Activated T-helper 1 cell treated with anti-CD3 and anti-CD28 coated beads, Interleukin-2, amount 50 U/mL, for 16 hours (primary cell): ENCODE data around the gene NDUFAF8.

ENCODE experiments used
- DNase-seq, 2 donors: peaks; one replicate each; pipeline ENCODE4 v3.0.0-alpha.2; 2020; ENCODE audit warnings: low read depth in 1 of 2, low spot score in 1 of 2

NDUFAF8 gene

GRCh38 chr17:81238490-81238814 lies 666 bp upstream of the NDUFAF8 start:
- no peak for DNase-seq

GRCh38 chr17:81239714-81240555 lies 817 bp downstream of the NDUFAF8 start:
- peak in 1 of 2 donors; percentile 21 for DNase-seq

- no peak for DNase-seq
Measured at GRCh38 chr17:81240761-81241160, 1.6 kb downstream of the NDUFAF8 start.

GRCh38 chr17:81241203-81241602 lies 2.1 kb downstream of the NDUFAF8 start:
- no peak for DNase-seq

- peak; percentile 37 for DNase-seq
Measured at GRCh38 chr17:81241648-81242420, 2.7 kb downstream of the NDUFAF8 start.

- DNase-seq: no peak
Measured at GRCh38 chr17:81242421-81243332, 3.6 kb downstream of the NDUFAF8 start.

- no peak for DNase-seq
Measured at GRCh38 chr17:81243333-81243664, 4.2 kb downstream of the NDUFAF8 start.

GRCh38 chr17:81244358-81245023 lies 5.4 kb downstream of the NDUFAF8 start:
- DNase-seq: no peak

- no peak for DNase-seq
Measured at GRCh38 chr17:81245024-81245664, 6.0 kb downstream of the NDUFAF8 start.

- DNase-seq: no peak
Measured at GRCh38 chr17:81245665-81246342, 6.7 kb downstream of the NDUFAF8 start.

- DNase-seq: no peak
Measured at GRCh38 chr17:81246343-81246670, 7.2 kb downstream of the NDUFAF8 start.

- no peak for DNase-seq
Measured at GRCh38 chr17:81246679-81247338, 7.7 kb downstream of the NDUFAF8 start.

GRCh38 chr17:81247339-81247990 lies 8.3 kb downstream of the NDUFAF8 start:
- DNase-seq: no peak

- DNase-seq: no peak
Measured at GRCh38 chr17:81248649-81249048, 9.5 kb downstream of the NDUFAF8 start.

- DNase-seq: no peak
Measured at GRCh38 chr17:81249223-81250040, 10.3 kb downstream of the NDUFAF8 start.

GRCh38 chr17:81250286-81251093 lies 11.4 kb downstream of the NDUFAF8 start:
- DNase-seq: no peak

GRCh38 chr17:81251094-81251708 lies 12.1 kb downstream of the NDUFAF8 start:
- DNase-seq: no peak
